GM12872 (cell line): ENCODE measurements around the gene ITGAL.

ENCODE experiments used
- CTCF ChIP-seq: IDR thresholded peaks from 3 replicates; pipeline ENCODE4 v1.5.1; 2011; ENCODE audit warnings: low read depth, mild to moderate bottlenecking, low read length, moderate library complexity; ENCODE audit not compliant: insufficient read depth

Gene ITGAL

GRCh38 chr16:30528799-30529457 lies 56.4 kb downstream of the ITGAL start:
- TF ChIP-seq CTCF: no peak

DNA sequence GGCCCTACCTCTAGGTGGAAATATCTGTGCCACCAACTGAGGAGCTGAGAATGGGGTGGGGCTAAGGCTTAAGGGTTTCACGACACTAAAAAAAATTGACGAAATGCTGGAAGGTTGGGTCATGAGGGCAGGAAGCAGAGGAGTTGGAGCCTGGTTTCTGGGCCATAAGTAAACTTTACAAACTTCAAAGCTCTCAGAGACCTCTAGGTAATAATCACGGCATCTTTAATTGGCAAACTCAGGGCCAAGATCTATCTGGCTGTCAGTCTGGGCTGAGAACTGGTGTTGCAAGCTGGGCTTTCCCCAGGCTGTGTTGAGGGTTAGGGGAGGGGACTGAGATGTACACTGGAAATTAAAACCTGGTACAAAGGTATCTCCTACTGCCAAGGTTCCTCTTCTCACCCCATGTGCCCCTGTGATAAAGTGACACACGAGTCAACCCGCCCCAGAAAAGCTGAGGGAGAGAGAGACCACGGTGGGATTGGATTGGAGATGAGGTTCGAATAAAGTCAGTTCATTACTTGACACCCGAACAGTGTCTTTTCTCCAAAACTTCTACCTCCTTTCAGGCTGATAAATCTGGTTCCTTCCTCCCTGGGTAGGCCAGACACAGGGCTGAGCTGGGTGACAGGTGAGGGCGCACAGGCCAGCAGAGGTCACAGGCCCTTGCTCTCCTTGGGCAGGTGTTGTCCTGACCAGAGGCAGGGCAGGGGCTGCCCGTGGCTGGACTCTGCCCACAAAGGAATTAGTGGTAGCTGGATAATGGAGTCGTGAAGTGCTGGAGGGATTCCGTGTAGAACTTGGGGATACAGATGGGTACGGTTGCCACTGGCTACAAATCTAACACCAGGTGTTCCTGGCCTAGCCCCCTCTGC lies 57.9 kb downstream of the ITGAL start:
- no peak for TF ChIP-seq CTCF

DNA sequence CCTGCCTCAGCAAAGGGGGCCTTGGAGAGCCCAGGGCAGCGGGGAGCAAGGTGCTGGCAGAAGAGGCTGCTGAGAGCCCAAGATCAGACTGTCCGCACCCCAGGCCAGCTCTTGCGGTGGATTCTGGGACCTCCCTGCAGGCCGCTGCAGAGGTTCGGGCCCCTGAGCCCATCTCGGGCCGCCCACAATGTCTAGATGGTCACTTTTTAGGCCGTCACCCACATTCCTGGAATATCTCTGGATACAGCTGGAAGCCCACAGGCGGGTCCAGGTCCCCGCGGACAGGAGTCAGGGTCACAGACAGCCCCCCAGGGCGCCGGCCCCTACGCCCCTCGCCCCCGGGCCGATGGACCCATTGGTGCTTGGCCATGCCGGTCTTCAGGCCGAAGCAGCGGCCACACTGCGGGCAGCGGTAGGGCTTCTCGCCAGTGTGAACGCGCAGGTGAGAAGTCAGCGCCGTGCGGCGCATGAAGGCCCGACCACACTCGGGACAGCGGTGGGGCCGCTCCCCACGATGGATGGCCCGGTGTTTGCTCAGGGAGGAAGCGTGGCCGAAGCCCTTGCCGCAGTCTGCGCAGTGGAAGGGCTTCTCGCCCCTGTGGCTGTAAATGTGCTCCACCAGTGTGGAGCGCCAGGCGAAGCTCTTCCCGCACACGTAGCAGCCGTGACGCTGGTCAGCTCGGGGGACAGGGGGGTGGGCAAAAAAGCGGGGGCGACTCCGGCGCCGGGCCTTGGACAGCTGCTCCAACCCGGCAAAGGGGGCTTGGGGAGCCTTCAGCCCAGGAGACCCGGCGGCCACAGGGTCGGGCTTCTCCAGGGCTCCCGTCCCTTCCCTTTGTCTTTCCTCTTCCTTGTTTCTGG lies 60.0 kb downstream of the ITGAL start:
- TF ChIP-seq CTCF: no peak

- TF ChIP-seq CTCF: no peak
Measured at GRCh38 chr16:30533146-30533522, 60.6 kb downstream of the ITGAL start.

- no peak for TF ChIP-seq CTCF
Measured at GRCh38 chr16:30533748-30534367, 61.3 kb downstream of the ITGAL start.

DNA sequence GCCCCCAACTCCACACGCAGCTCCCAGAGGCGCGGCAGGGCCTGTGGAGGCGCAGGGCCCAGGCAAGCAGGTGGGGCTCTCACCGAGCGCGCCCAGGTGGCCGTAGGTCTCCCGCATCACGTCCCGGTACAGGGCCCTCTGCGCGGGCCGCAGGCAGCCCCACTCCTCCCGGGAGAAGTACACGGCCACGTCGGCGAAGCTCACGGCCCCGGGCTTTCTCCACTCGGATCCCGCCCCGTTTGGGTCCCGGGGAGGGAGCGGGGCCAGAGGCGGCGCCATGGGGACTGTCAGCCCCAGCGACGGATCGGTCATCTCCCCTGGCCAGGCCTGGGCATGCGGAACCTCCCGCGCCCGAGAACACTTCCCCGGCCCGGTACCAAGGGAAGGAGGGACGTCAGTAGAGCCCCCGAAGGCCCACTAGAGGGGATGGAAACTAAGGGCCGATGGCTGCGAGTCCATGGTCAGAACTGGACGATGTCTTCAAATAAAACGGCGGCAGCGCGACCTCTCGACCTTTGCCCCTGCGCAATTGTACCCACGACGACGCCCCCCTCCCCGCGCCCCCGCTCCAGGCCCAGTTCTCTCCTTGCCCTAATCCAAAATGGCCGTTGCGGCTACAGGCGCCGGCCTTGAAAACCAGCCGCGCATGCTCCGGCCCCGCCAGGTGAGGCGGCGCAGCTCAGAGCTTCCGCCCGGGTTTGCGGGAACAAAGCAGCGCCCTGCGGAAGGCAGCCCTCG lies 62.0 kb downstream of the ITGAL start, which contains the start of gene ZNF747:
Gene ZNF747 (minus strand): TSS at position 491 of the 738 bp plus-strand sequence. CDS start 179 bp downstream, at position 312.
- no peak for TF ChIP-seq CTCF
